Neural cell (in vitro differentiated cells): ENCODE measurements around the gene ASB1. TPM values are rescaled to one million over a fixed set of nuclear protein-coding genes. Genes with fewer than 3 reads are reported as not detected.

Experiments used
- H2AFZ ChIP-seq: fragments of 200-600, 300-800 bp; sonication (generic), shearing (Covaris generic); 2 replicates; pipeline ENCODE4 v1.6.0; 2014; ENCODE audit warnings: low read depth, mild to moderate bottlenecking, antibody characterized with exemption, low read length, moderate library complexity
- H3F3A ChIP-seq: fragments of 200-600 bp; shearing (Covaris generic); 2 replicates; pipeline ENCODE4 v1.6.1; 2016; ENCODE audit warnings: mild to moderate bottlenecking, moderate library complexity, mixed read lengths, antibody characterized with exemption, low read length; ENCODE audit not compliant: insufficient read depth, poor library complexity, severe bottlenecking
- H3K27ac ChIP-seq: fragments of 200-600, 300-800 bp; sonication (generic), shearing (Covaris generic); 2 replicates; pipeline ENCODE4 v1.5.1; 2014; ENCODE audit warnings: mild to moderate bottlenecking, low read length, moderate library complexity
- H3K27me3 ChIP-seq: fragments of 300-800, 200-600 bp; sonication (generic), shearing (Covaris generic); 2 replicates; pipeline ENCODE4 v1.6.0; 2014; ENCODE audit warnings: mild to moderate bottlenecking, low read depth, low read length, moderate library complexity; ENCODE audit not compliant: insufficient read depth
- H3K36me3 ChIP-seq: fragments of 300-800, 200-600 bp; sonication (generic), shearing (Covaris generic); 2 replicates; pipeline ENCODE4 v1.5.1; 2014; ENCODE audit warnings: mild to moderate bottlenecking, antibody characterized with exemption, low read length, moderate library complexity; ENCODE audit not compliant: insufficient read depth
- H3K4me2 ChIP-seq: fragments of 300-800, 200-600 bp; sonication (generic), shearing (Covaris generic); 2 replicates; pipeline ENCODE4 v1.6.0; 2014; ENCODE audit warnings: mild to moderate bottlenecking, low read length
- H3K4me3 ChIP-seq: fragments of 300-800, 200-600 bp; sonication (generic), shearing (Covaris generic); 2 replicates; pipeline ENCODE4 v1.5.1; 2014; ENCODE audit warnings: mild to moderate bottlenecking, low read length, moderate library complexity
- H3K79me2 ChIP-seq: fragments of 200-600 bp; shearing (Covaris generic); replicated peaks from 2 replicates; pipeline ENCODE4 v1.6.0; 2014; ENCODE audit warnings: mild to moderate bottlenecking, low read length, moderate library complexity; ENCODE audit not compliant: insufficient read depth
- H3K9ac ChIP-seq: fragments of 300-800, 200-600 bp; sonication (generic), shearing (Covaris generic); 2 replicates; pipeline ENCODE4 v1.6.1; 2016; ENCODE audit warnings: mild to moderate bottlenecking, low read length, mixed read lengths
- H3K9me2 ChIP-seq: fragments of 200-600 bp; shearing (Covaris generic); 2 replicates; pipeline ENCODE4 v1.6.1; 2016; ENCODE audit warnings: mild to moderate bottlenecking, low read length, mixed read lengths; ENCODE audit not compliant: insufficient read depth
- H3K9me3 ChIP-seq: fragments of 200-600, 300-800 bp; sonication (generic), shearing (Covaris generic); 2 replicates; pipeline ENCODE4 v1.6.1; 2016; ENCODE audit warnings: mild to moderate bottlenecking, mixed run types, low read length, moderate library complexity, mixed read lengths
- H4K20me1 ChIP-seq: fragments of 200-600 bp; shearing (Covaris generic); 2 replicates; pipeline ENCODE4 v1.6.1; 2016; ENCODE audit warnings: mild to moderate bottlenecking, mixed run types; ENCODE audit not compliant: insufficient read depth
- CTCF ChIP-seq: fragments of 450-650 bp; IDR thresholded peaks from 2 replicates; pipeline ENCODE4 v1.5.1; 2014; ENCODE audit warnings: antibody characterized with exemption, mild to moderate bottlenecking, moderate library complexity; ENCODE audit not compliant: poor library complexity, severe bottlenecking
- EP300 ChIP-seq: fragments of 450-650 bp; conservative IDR thresholded peaks from 2 replicates; pipeline ENCODE4 v1.6.1; 2014; ENCODE audit warnings: antibody characterized with exemption, mild to moderate bottlenecking, moderate library complexity; ENCODE audit not compliant: poor library complexity, severe bottlenecking
- EZH2 ChIP-seq: fragments of 200-600, 300-800 bp; shearing (Covaris generic), sonication (generic); IDR thresholded peaks from 2 replicates; pipeline ENCODE4 v1.6.1; 2014; ENCODE audit warnings: antibody characterized with exemption, low read length, borderline replicate concordance, mild to moderate bottlenecking; ENCODE audit not compliant: insufficient read depth, poor library complexity, severe bottlenecking
- MXI1 ChIP-seq: fragments of 450-650 bp; conservative IDR thresholded peaks from 2 replicates; pipeline ENCODE4 v1.6.1; 2014; ENCODE audit warnings: antibody characterized with exemption, mild to moderate bottlenecking; ENCODE audit not compliant: poor library complexity, severe bottlenecking
- POLR2AphosphoS5 ChIP-seq: IDR thresholded peaks from 2 replicates; pipeline ENCODE4 v1.6.1; 2012
- RAD21 ChIP-seq: fragments of 450-650 bp; conservative IDR thresholded peaks from 2 replicates; pipeline ENCODE4 v1.6.1; 2014; ENCODE audit warnings: antibody characterized with exemption, mild to moderate bottlenecking, moderate library complexity
- REST ChIP-seq: IDR thresholded peaks from 2 replicates; pipeline ENCODE4 v1.6.1; 2012; ENCODE audit warnings: borderline replicate concordance
- SMC3 ChIP-seq: fragments of 450-650 bp; conservative IDR thresholded peaks from 2 replicates; pipeline ENCODE4 v1.6.1; 2014; ENCODE audit warnings: antibody characterized with exemption, mild to moderate bottlenecking, moderate library complexity; ENCODE audit not compliant: poor library complexity
- TAF1 ChIP-seq: IDR thresholded peaks from 2 replicates; pipeline ENCODE4 v1.6.1; 2012; ENCODE audit warnings: low read depth
- polyA plus RNA-seq: library from polyadenylated mRNA; depleted of rRNA; stranded (reverse); fragments of >200 nt; gene quantifications from 2 replicates; pipeline ENCODE4 v1.2.3, GENCODE V29; 2014

The ASB1 gene
- polyA plus RNA-seq, 1 donor from 2014 or later: 13.7 TPM

- Histone ChIP-seq H3K79me2 (no peaks in the 10 kb centered on the region), H4K20me1 (no peaks in the 10 kb centered on the region), H3K36me3 (no peaks in the 10 kb centered on the region), H2AFZ (no peak overlapping the region), H3K9me3 (no peaks in the 10 kb centered on the region), H3K9ac (no peak overlapping the region), H3F3A (no peaks in the 10 kb centered on the region), H3K27ac (no peak overlapping the region), H3K9me2 (no peaks in the 10 kb centered on the region), H3K4me2 (no peak overlapping the region), H3K4me3 (no peak overlapping the region), H3K27me3 (no peaks in the 10 kb centered on the region)
- TF ChIP-seq POLR2AphosphoS5 (no peak), TAF1 (no peak), SMC3 (no peak), REST (no peak)
Measured at GRCh38 chr2:238380785-238381184, 45.9 kb upstream of the ASB1 start.

GRCh38 chr2:238381341-238382115 is 45.2 kb upstream of the ASB1 start:
- H3K9ac ChIP-seq: no peak overlapping the region
- no peaks in the 10 kb centered on the region for H3F3A ChIP-seq
- H3K9me3 ChIP-seq: no peaks in the 10 kb centered on the region
- no peak overlapping the region for H3K4me3 ChIP-seq
- H3K27me3 ChIP-seq: no peaks in the 10 kb centered on the region
- no peak overlapping the region for H3K4me2 ChIP-seq
- H3K9me2 ChIP-seq: no peaks in the 10 kb centered on the region
- TF ChIP-seq CTCF: no peak
- no peak for TF ChIP-seq RAD21
- no peak for TF ChIP-seq MXI1
- TF ChIP-seq POLR2AphosphoS5: no peak
- no peak for TF ChIP-seq REST
- TF ChIP-seq TAF1: no peak
- no peak for TF ChIP-seq EP300
- TF ChIP-seq SMC3: no peak
- TF ChIP-seq EZH2: no peak
- H2AFZ ChIP-seq: no peak overlapping the region
- no peaks in the 10 kb centered on the region for H3K79me2 ChIP-seq
- H4K20me1 ChIP-seq: no peaks in the 10 kb centered on the region
- H3K27ac ChIP-seq: no peak overlapping the region
- H3K36me3 ChIP-seq: no peaks in the 10 kb centered on the region
